K562 (cell line): ENCODE results near the gene AGAP1. TPM values are rescaled to one million over a fixed set of nuclear protein-coding genes. Genes with fewer than 3 reads are reported as not detected.

Source experiments
- ATAC-seq: fragments of 200-7000 bp; cut with Tn5 transposase; 3 replicates; pipeline ENCODE4 v1.9.1; 2020; ENCODE audit warnings: moderate library complexity
- BruUV-seq: library from RNA; stranded (reverse); fragments of 400-500 nt; replicated peaks from 2 replicates; lab custom pipeline; 2021; lab: Mats Ljungman, UMichigan
- CTCF ChIA-PET: fragments of 300-600 bp; formaldehyde crosslinking; extraction: SDS; loops from one replicate; lab custom pipeline; 2021; ENCODE audit warnings: low intra/inter-chr PET ratio; lab: Yijun Ruan, JAX
- POLR2A ChIA-PET: fragments of 300-600, 350-650 bp; sonication (Branson Sonifier 250); formaldehyde crosslinking; extraction: SDS; loops from one replicate; lab custom pipeline; 2021; ENCODE audit warnings: antibody characterized with exemption, inconsistent platforms; lab: Yijun Ruan, JAX
- DNase-seq, 4 experiments: peaks; one replicate each; pipeline versions ENCODE4 v3.0.0 to v3.0.0-alpha.2; 2011 to 2018; ENCODE audit warnings: low spot score in 3 of 4, mixed read lengths in 3 of 4; ENCODE audit errors: extremely low read depth in 1 of 4
- FAIRE-seq: peaks from 2 replicates; lab custom pipeline; 2011; peaks lifted over from hg19 to GRCh38; lab: Jason Lieb, UNC
- H2AFZ ChIP-seq: 2 replicates; pipeline ENCODE4 v1.6.0; 2011; ENCODE audit warnings: low read depth, low read length, control low read depth, inconsistent platforms
- H3K27ac ChIP-seq: fragments of 200-600 bp; 3 replicates; pipeline ENCODE4 v1.8.0; 2011; ENCODE audit warnings: low read depth, mild to moderate bottlenecking, control low read depth, inconsistent platforms, low read length, moderate library complexity, mixed read lengths; ENCODE audit errors: extremely low read depth
- H3K27me3 ChIP-seq, 2 experiments: fragments of 300-600 bp in 1 of 2; 2 replicates in 1 of 2; 3 replicates in 1 of 2; pipeline versions ENCODE4 v1.6.0 to v1.8.0; 2011; ENCODE audit warnings: inconsistent platforms in 2 of 2, low read length in 2 of 2, mild to moderate bottlenecking in 1 of 2, mixed read lengths in 1 of 2, moderate library complexity in 1 of 2; ENCODE audit not compliant: control insufficient read depth in 2 of 2, insufficient read depth in 2 of 2
- H3K36me3 ChIP-seq: fragments of 300-600 bp; 3 replicates; pipeline ENCODE4 v1.8.0; 2011; ENCODE audit warnings: mild to moderate bottlenecking, low read length, inconsistent platforms; ENCODE audit not compliant: control insufficient read depth, insufficient read depth
- H3K4me1 ChIP-seq, 2 experiments: fragments of 200-600 bp in 1 of 2; replicated peaks in 1 of 2; 2 replicates in 1 of 2; 3 replicates in 1 of 2; pipeline versions ENCODE4 v1.5.1 to v1.8.0; 2011; ENCODE audit warnings: inconsistent platforms in 2 of 2, low read length in 2 of 2, mild to moderate bottlenecking in 1 of 2, mixed read lengths in 1 of 2, moderate library complexity in 1 of 2; ENCODE audit not compliant: control insufficient read depth in 2 of 2, insufficient read depth in 2 of 2
- H3K4me2 ChIP-seq: 2 replicates; pipeline ENCODE4 v1.6.1; 2011; ENCODE audit warnings: low read length, control low read depth, inconsistent platforms, mixed read lengths; ENCODE audit not compliant: insufficient read depth
- H3K4me3 ChIP-seq: fragments of 200-600 bp; sonication (generic), shearing (Covaris generic); 2 replicates; pipeline ENCODE4 v1.5.1; 2016; ENCODE audit warnings: control low read depth, inconsistent platforms
- H3K79me2 ChIP-seq: fragments of 200-600 bp; 3 replicates; pipeline ENCODE4 v1.8.0; 2011; ENCODE audit warnings: low read length, inconsistent platforms; ENCODE audit not compliant: control insufficient read depth, insufficient read depth
- H3K9ac ChIP-seq, 2 experiments: 2 replicates each; pipeline versions ENCODE4 v1.6.0 to v1.6.1; 2011; ENCODE audit warnings: low read depth in 2 of 2, low read length in 2 of 2, control low read depth in 1 of 2, inconsistent platforms in 1 of 2, mild to moderate bottlenecking in 1 of 2, mixed read lengths in 1 of 2; ENCODE audit not compliant: insufficient read depth in 1 of 2
- H3K9me1 ChIP-seq: one replicate; pipeline ENCODE4 v1.6.0; 2011; ENCODE audit warnings: inconsistent platforms, mild to moderate bottlenecking, low read length, moderate library complexity; ENCODE audit not compliant: control insufficient read depth, insufficient read depth
- H3K9me3 ChIP-seq: replicated peaks from 2 replicates; pipeline ENCODE4 v1.5.1; 2011; ENCODE audit warnings: low read depth, low read length, inconsistent platforms; ENCODE audit not compliant: control insufficient read depth, insufficient read depth
- H4K20me1 ChIP-seq: replicated peaks from 2 replicates; pipeline ENCODE4 v1.6.1; 2011; ENCODE audit warnings: low read length, inconsistent platforms, mixed read lengths; ENCODE audit not compliant: control insufficient read depth, insufficient read depth
- E2F5 ChIP-seq: sonication (generic); formaldehyde crosslinking; IDR thresholded peaks from 2 replicates; pipeline ENCODE4 v1.8.0; 2022; ENCODE audit warnings: mild to moderate bottlenecking, missing genetic modification reagents
- ETV5 ChIP-seq: sonication (generic); formaldehyde crosslinking; IDR thresholded peaks from 2 replicates; pipeline ENCODE4 v1.4.0; 2020; ENCODE audit warnings: low read depth, mild to moderate bottlenecking, missing genetic modification reagents
- FOXJ3 ChIP-seq: sonication (generic); formaldehyde crosslinking; IDR thresholded peaks from 2 replicates; pipeline ENCODE4 v1.4.0; 2020; ENCODE audit warnings: mild to moderate bottlenecking, missing genetic modification reagents
- FOXM1 ChIP-seq, 2 experiments: fragments of 450-650 bp in 1 of 2; sonication (generic) in 1 of 2; formaldehyde crosslinking in 1 of 2; IDR thresholded peaks; 2 replicates each; pipeline versions ENCODE4 v1.6.1 to v1.9.0; 2017 to 2022; ENCODE audit warnings: low read depth in 2 of 2, mild to moderate bottlenecking in 2 of 2, missing genetic modification reagents in 1 of 2, moderate library complexity in 1 of 2
- HDAC3 ChIP-seq: fragments of 450-650 bp; IDR thresholded peaks from 2 replicates; pipeline ENCODE4 v1.6.1; 2018; ENCODE audit warnings: borderline replicate concordance, mild to moderate bottlenecking, moderate library complexity; ENCODE audit not compliant: partially characterized antibody
- HEY1 ChIP-seq: fragments of 250-450 bp; sonication (Bioruptor Pico); IDR thresholded peaks from 2 replicates; pipeline ENCODE4 v1.5.0; 2020; ENCODE audit warnings: mild to moderate bottlenecking, moderate library complexity, borderline replicate concordance
- MIER1 ChIP-seq: fragments of 450-650 bp; IDR thresholded peaks from 2 replicates; pipeline ENCODE4 v1.6.1; 2016; ENCODE audit warnings: antibody characterized with exemption, mild to moderate bottlenecking, low read depth
- MYNN ChIP-seq, 2 experiments: sonication (generic); formaldehyde crosslinking in 1 of 2; IDR thresholded peaks; 2 replicates each; pipeline versions ENCODE4 v1.5.0 to v1.6.1; 2016 to 2020; ENCODE audit warnings: antibody characterized with exemption in 1 of 2, missing genetic modification reagents in 1 of 2
- NR1H2 ChIP-seq: sonication (generic); formaldehyde crosslinking; IDR thresholded peaks from 2 replicates; pipeline ENCODE4 v1.4.0; 2020; ENCODE audit warnings: mild to moderate bottlenecking, missing genetic modification reagents
- PHB2 ChIP-seq: fragments of 450-650 bp; IDR thresholded peaks from 2 replicates; pipeline ENCODE4 v1.6.1; 2017; ENCODE audit warnings: low read depth
- POLR2B ChIP-seq: fragments of 450-650 bp; IDR thresholded peaks from 2 replicates; pipeline ENCODE4 v1.6.1; 2018; ENCODE audit warnings: low read depth; ENCODE audit not compliant: partially characterized antibody
- ZBTB11 ChIP-seq, 3 experiments: fragments of 200-800 bp in 1 of 3; fragments of 250-450 bp in 1 of 3; fragments of 450-650 bp in 1 of 3; sonication (Bioruptor Pico) in 1 of 3; sonication (Bioruptor generic) in 1 of 3; formaldehyde crosslinking in 1 of 3; IDR thresholded peaks; 2 replicates each; pipeline versions ENCODE4 v1.6.1 to v1.8.0; 2016 to 2022; ENCODE audit warnings: mild to moderate bottlenecking in 2 of 3, missing genetic modification characterization in 2 of 3, missing compliant biosample characterization in 1 of 3, moderate library complexity in 1 of 3
- ZFP91 ChIP-seq: sonication (generic); formaldehyde crosslinking; IDR thresholded peaks from 2 replicates; pipeline ENCODE4 v1.8.0; 2022; ENCODE audit warnings: mild to moderate bottlenecking, missing genetic modification reagents
- ZNF146 ChIP-seq: IDR thresholded peaks from one replicate; pipeline ENCODE4 v1.6.1; 2018; ENCODE audit warnings: missing compliant biosample characterization; ENCODE audit not compliant: unreplicated experiment
- ZNF212 ChIP-seq: fragments of 450-650 bp; formaldehyde crosslinking; IDR thresholded peaks from 2 replicates; pipeline ENCODE4 v1.4.0; 2020; ENCODE audit warnings: mild to moderate bottlenecking
- ZNF316 ChIP-seq: fragments of 450-650 bp; IDR thresholded peaks from 2 replicates; pipeline ENCODE4 v1.6.1; 2016
- WGBS: fragments of 100-300 bp; shearing (Covaris generic); methylation state at CpG from one replicate; pipeline ENCODE4 v1.1.6; 2016; ENCODE audit warnings: low coverage, mixed read lengths; ENCODE audit not compliant: insufficient coverage; ENCODE audit errors: missing lambda C conversion rate; 5-methylcytosine and 5-hydroxymethylcytosine counted together
- in situ Hi-C: fragments of 300-500 bp; cut with MboI; formaldehyde crosslinking; loops from 4 replicates; pipeline ENCODE4 v1.15.0; 2018; ENCODE audit warnings: inconsistent platforms, mixed read lengths
- intact Hi-C: fragments of 100-400 bp; cut with micrococcal nuclease; formaldehyde crosslinking; loops from 2 replicates; pipeline ENCODE4 v1.14.2; 2022
- polyA plus RNA-seq, 8 experiments: library from polyadenylated mRNA; depleted of rRNA in 4 of 8; stranded (reverse) in 5 of 8; unstranded in 3 of 8; fragments of >200 nt; fragmentation: Nextera tagmentation in 2 of 8; fragmentation: Illumina TruSeq in 1 of 8; extraction: Ambion mirVana in 2 of 8; extraction: Trizol in 1 of 8; gene quantifications; 2 replicates each; pipeline versions ENCODE4 v1.2.1 to v1.2.3, GENCODE V29; 2011 to 2014; ENCODE audit warnings: inconsistent platforms in 1 of 8, missing spikeins in 1 of 8
- total RNA-seq, 7 experiments: library from RNA; depleted of rRNA in 6 of 7; stranded (reverse); fragments of >200 nt in 6 of 7; fragmentation: Illumina TruSeq in 2 of 7; extraction: Trizol in 2 of 7; gene quantifications; 2 replicates each; pipeline versions ENCODE4 v1.2.1 to v1.2.3, GENCODE V29; 2011 to 2021; ENCODE audit warnings: low replicate concordance in 1 of 7

The AGAP1 gene
- total and polyA plus RNA-seq, 9 of the 15 experiments (the other 6 are each of a cell fraction or from before 2014, with no cell fraction given): 1.3 to 24.0 (median 10.6) TPM

- TF ChIP-seq MIER1 (no peak), HDAC3 (no peak), PHB2 (no peak), ZNF212 (CRISPR knock-in tag) (no peak)
Measured at GRCh38 chr2:236041616-236042015, 547.8 kb downstream of the AGAP1 start (continued).

GRCh38 chr2:236042087-236042486 is 548.2 kb downstream of the AGAP1 start:
- Histone ChIP-seq H3K4me2 (no peak overlapping the region), H3K4me3 (no peak overlapping the region), H3K79me2 (no peaks in the 10 kb centered on the region), H3K9me3 (no peaks in the 10 kb centered on the region), H3K27me3 (no peaks in the 10 kb centered on the region), H4K20me1 (no peaks in the 10 kb centered on the region), H3K36me3 (peaks cover 2% of the 10 kb centered on the region; the same call in 1 of the 3 replicates), H3K27ac (no peak overlapping the region), H3K4me1 (no peaks in the 10 kb centered on the region), H2AFZ (no peak overlapping the region), H3K9ac (no peak overlapping the region), H3K9me1 (no peaks in the 10 kb centered on the region)
- FAIRE-seq (no peak), DNase-seq (no peak), ATAC-seq (no peak)
- in situ Hi-C loops: no loop called here
- 87% methylated on average over 3 of the region's 6 CpGs for WGBS
- intact Hi-C loops: no loop called here
- ChIA-PET CTCF (no interaction called here), POLR2A (no interaction called here)
- no TSS peak for BruUV-seq
- TF ChIP-seq NR1H2: no peak
- TF ChIP-seq POLR2B: no peak
- no peak for TF ChIP-seq ZNF146 (CRISPR knock-in tag)
- TF ChIP-seq ZNF316: no peak
- no peak for TF ChIP-seq FOXM1 (IDR thresholded peaks at IDR 0.05; ENCODE audit: low read depth)
- no peak for TF ChIP-seq FOXM1 (CRISPR knock-in tag; IDR thresholded peaks at IDR 0.05; ENCODE audit: low read depth)
- TF ChIP-seq ZFP91: no peak
- no peak for TF ChIP-seq MYNN (IDR thresholded peaks at IDR 0.05)
- TF ChIP-seq MYNN (CRISPR knock-in tag; IDR thresholded peaks at IDR 0.05): no peak
- TF ChIP-seq FOXJ3 (CRISPR knock-in tag): no peak
- TF ChIP-seq E2F5 (CRISPR knock-in tag): no peak
- TF ChIP-seq ETV5 (CRISPR knock-in tag): no peak
- no peak for TF ChIP-seq ZBTB11 (CRISPR knock-in tag; IDR thresholded peaks at IDR 0.05)
- TF ChIP-seq HEY1 (CRISPR knock-in tag): no peak
